Measurements from ENCODE around the gene NAA16.

The NAA16 gene

GRCh38 chr13:41293272-41293671 lies 17.8 kb upstream of the NAA16 start (continued):
- no peak for TF ChIP-seq ARNTL (CRISPR knock-in tag; IDR thresholded peaks at IDR 0.05; ENCODE audit: borderline replicate concordance, low read depth)

DNA sequence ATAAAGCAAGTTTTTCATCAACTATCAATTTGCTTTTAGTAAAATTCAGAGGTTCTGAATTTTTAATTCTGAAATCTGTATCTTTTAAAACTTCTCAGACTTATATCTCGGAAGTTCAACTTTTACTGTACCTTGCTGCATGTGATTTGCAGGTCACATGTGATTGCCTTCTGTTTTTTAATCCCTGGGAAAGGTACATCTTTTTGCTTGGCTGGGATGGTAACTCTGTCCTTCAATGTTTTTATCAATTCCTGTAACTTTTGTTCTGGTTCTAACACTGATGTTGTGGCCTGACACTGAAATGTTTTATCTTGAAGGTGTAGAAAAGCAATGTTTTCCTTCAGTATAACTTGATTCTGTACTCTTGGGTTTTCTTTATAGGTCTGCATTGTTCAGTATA lies 16.2 kb upstream of the NAA16 start:
- ATAC-seq = no peak
- TF ChIP-seq ISL1 (CRISPR knock-in tag; IDR thresholded peaks at IDR 0.05) (no peak), POU6F1 (CRISPR knock-in tag; IDR thresholded peaks at IDR 0.05; ENCODE audit: borderline replicate concordance, low read depth) (no peak), BACH2 (CRISPR knock-in tag; IDR thresholded peaks at IDR 0.05; ENCODE audit: borderline replicate concordance) (no peak), OSR1 (CRISPR knock-in tag; IDR thresholded peaks at IDR 0.05) (no peak), TSHZ2 (CRISPR knock-in tag; IDR thresholded peaks at IDR 0.05) (no peak), GLIS3 (CRISPR knock-in tag; IDR thresholded peaks at IDR 0.05) (no peak), ZNF8 (CRISPR knock-in tag; IDR thresholded peaks at IDR 0.05) (no peak), ARNTL (CRISPR knock-in tag; IDR thresholded peaks at IDR 0.05; ENCODE audit: borderline replicate concordance, low read depth) (no peak), CSRNP3 (CRISPR knock-in tag; IDR thresholded peaks at IDR 0.05) (no peak), ESRRG (CRISPR knock-in tag; IDR thresholded peaks at IDR 0.05) (no peak), ZNF565 (CRISPR knock-in tag; conservative IDR thresholded peaks at IDR 0.05; ENCODE audit: low read depth) (no peak), RARB (CRISPR knock-in tag; IDR thresholded peaks at IDR 0.05) (no peak), SNAI2 (CRISPR knock-in tag; IDR thresholded peaks at IDR 0.05) (no peak), ZFP3 (CRISPR knock-in tag; IDR thresholded peaks at IDR 0.05) (no peak), ZNF70 (CRISPR knock-in tag; IDR thresholded peaks at IDR 0.05) (no peak), ZFP30 (CRISPR knock-in tag; IDR thresholded peaks at IDR 0.05) (no peak), TCF4 (CRISPR knock-in tag; IDR thresholded peaks at IDR 0.05; ENCODE audit: borderline replicate concordance) (no peak)
- TF ChIP-seq, protein P1, sequence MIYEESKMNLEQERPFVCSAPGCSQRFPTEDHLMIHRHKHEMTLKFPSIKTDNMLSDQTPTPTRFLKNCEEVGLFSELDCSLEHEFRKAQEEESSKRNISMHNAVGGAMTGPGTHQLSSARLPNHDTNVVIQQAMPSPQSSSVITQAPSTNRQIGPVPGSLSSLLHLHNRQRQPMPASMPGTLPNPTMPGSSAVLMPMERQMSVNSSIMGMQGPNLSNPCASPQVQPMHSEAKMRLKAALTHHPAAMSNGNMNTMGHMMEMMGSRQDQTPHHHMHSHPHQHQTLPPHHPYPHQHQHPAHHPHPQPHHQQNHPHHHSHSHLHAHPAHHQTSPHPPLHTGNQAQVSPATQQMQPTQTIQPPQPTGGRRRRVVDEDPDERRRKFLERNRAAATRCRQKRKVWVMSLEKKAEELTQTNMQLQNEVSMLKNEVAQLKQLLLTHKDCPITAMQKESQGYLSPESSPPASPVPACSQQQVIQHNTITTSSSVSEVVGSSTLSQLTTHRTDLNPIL (CRISPR knock-in tag; IDR thresholded peaks at IDR 0.05; ENCODE audit: low read depth) = no peak
- TF ChIP-seq, protein P2, sequence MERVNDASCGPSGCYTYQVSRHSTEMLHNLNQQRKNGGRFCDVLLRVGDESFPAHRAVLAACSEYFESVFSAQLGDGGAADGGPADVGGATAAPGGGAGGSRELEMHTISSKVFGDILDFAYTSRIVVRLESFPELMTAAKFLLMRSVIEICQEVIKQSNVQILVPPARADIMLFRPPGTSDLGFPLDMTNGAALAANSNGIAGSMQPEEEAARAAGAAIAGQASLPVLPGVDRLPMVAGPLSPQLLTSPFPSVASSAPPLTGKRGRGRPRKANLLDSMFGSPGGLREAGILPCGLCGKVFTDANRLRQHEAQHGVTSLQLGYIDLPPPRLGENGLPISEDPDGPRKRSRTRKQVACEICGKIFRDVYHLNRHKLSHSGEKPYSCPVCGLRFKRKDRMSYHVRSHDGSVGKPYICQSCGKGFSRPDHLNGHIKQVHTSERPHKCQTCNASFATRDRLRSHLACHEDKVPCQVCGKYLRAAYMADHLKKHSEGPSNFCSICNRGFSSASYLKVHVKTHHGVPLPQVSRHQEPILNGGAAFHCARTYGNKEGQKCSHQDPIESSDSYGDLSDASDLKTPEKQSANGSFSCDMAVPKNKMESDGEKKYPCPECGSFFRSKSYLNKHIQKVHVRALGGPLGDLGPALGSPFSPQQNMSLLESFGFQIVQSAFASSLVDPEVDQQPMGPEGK (CRISPR knock-in tag; IDR thresholded peaks at IDR 0.05; ENCODE audit: borderline replicate concordance) = no peak

- TF ChIP-seq TCF4 (CRISPR knock-in tag; IDR thresholded peaks at IDR 0.05; ENCODE audit: borderline replicate concordance) (no peak), TSHZ2 (CRISPR knock-in tag; IDR thresholded peaks at IDR 0.05) (no peak), ZFP30 (CRISPR knock-in tag; IDR thresholded peaks at IDR 0.05) (no peak), BACH2 (CRISPR knock-in tag; IDR thresholded peaks at IDR 0.05; ENCODE audit: borderline replicate concordance) (no peak), POU6F1 (CRISPR knock-in tag; IDR thresholded peaks at IDR 0.05; ENCODE audit: borderline replicate concordance, low read depth) (no peak)
- no peak for ATAC-seq
These were observed 15.1 kb upstream of the NAA16 start for GRCh38 chr13:41295973-41296372.
